Lung (tissue), 12 donors: Measurements from ENCODE around the gene SRGN. TPM values are rescaled to one million over a fixed set of nuclear protein-coding genes. Genes with fewer than 3 reads are reported as not detected.

Source experiments
- ATAC-seq: fragments of 200-7000 bp; cut with Tn5 transposase; one replicate; pipeline ENCODE4 v1.9.1; 2020; ENCODE audit warnings: moderate number of reproducible peaks; ENCODE audit not compliant: insufficient read depth, low FRiP score
- DNase-seq, 3 donors: peaks; one replicate each; pipeline ENCODE4 v3.0.0-alpha.2; 2013 to 2017
- H3K27ac ChIP-seq, 2 donors: one replicate each; pipeline ENCODE4 v1.5.1; 2013; ENCODE audit warnings: mild to moderate bottlenecking in 2 of 2, moderate library complexity in 2 of 2, control low read depth in 1 of 2, inconsistent platforms in 1 of 2, low read depth in 1 of 2, low read length in 1 of 2
- H3K27me3 ChIP-seq, 3 donors: one replicate each; pipeline ENCODE4 v1.5.1; 2013; ENCODE audit warnings: low read length in 2 of 3; ENCODE audit not compliant: control insufficient read depth in 3 of 3, insufficient read depth in 3 of 3
- H3K36me3 ChIP-seq, 4 donors: one replicate each; pipeline ENCODE4 v1.5.1; 2013; ENCODE audit warnings: low read length in 4 of 4, mild to moderate bottlenecking in 1 of 4, moderate library complexity in 1 of 4; ENCODE audit not compliant: control insufficient read depth in 4 of 4, insufficient read depth in 4 of 4
- H3K4me1 ChIP-seq, 5 donors: one replicate each; pipeline ENCODE4 v1.5.1; 2013; ENCODE audit warnings: low read length in 5 of 5, mild to moderate bottlenecking in 2 of 5, moderate library complexity in 1 of 5; ENCODE audit not compliant: control insufficient read depth in 5 of 5, insufficient read depth in 5 of 5
- H3K4me3 ChIP-seq: one replicate; pipeline ENCODE4 v1.5.1; 2013; ENCODE audit warnings: mild to moderate bottlenecking, control low read depth, moderate library complexity
- H3K9ac ChIP-seq, 2 donors: one replicate each; pipeline ENCODE4 v1.5.1; 2013; ENCODE audit warnings: low read length in 2 of 2, control low read depth in 1 of 2; ENCODE audit not compliant: insufficient read depth in 1 of 2
- H3K9me3 ChIP-seq, 4 donors: one replicate each; pipeline ENCODE4 v1.5.1; 2013; ENCODE audit warnings: low read length in 3 of 4, mild to moderate bottlenecking in 1 of 4, moderate library complexity in 1 of 4; ENCODE audit not compliant: control insufficient read depth in 4 of 4, insufficient read depth in 3 of 4
- CTCF ChIP-seq: IDR thresholded peaks from 2 replicates; pipeline ENCODE4 v1.5.1; 2012; ENCODE audit warnings: mild to moderate bottlenecking; ENCODE audit errors: control extremely low read depth, extremely low read depth
- WGBS, 2 donors: extraction: QIAGEN DNeasy Blood & Tissue Kit; methylation state at CpG; one replicate each; pipeline ENCODE4 v1.1.7; 2013; 5-methylcytosine and 5-hydroxymethylcytosine counted together
- polyA plus RNA-seq, 2 donors: library from polyadenylated mRNA; stranded (reverse); fragments of 200-250 nt; gene quantifications; one replicate each; pipeline ENCODE4 v1.2.1, GENCODE V29; 2013
- total RNA-seq, 2 donors: library from RNA; depleted of rRNA in 1 of 2; stranded (reverse); fragments of >200 nt in 1 of 2; gene quantifications; one replicate each; pipeline ENCODE4 v1.2.1, GENCODE V29; 2014 to 2021
- donor health status: control.
- donor health status: control.
- donor health status: Bipolar disorder and iron deficiency.
- donor health status: healthy.
- donor health status: DM: yes; HTN: yes; CAD: no.

Gene SRGN
- total and polyA plus RNA-seq, 4 donors, result 58.1 to 1,336 (median 240) TPM

- H3K9me3 ChIP-seq, result no peaks in the 10 kb centered on the region
- no peak for ATAC-seq
- no peak overlapping the region for H3K4me3 ChIP-seq
- no peak for TF ChIP-seq CTCF
- no peaks in the 10 kb centered on the region for H3K27me3 ChIP-seq
- no peak for DNase-seq
- H3K4me1 ChIP-seq, result peaks cover 0 to 13% (median 4%) of the 10 kb centered on the region in 5 donors
- H3K36me3 ChIP-seq, result no peaks in the 10 kb centered on the region
- 39 to 59% methylated on average over 8 of the region's 8 CpGs for WGBS, 2 donors
- peak overlapping the region; percentile 40 to 48 for H3K27ac ChIP-seq
- H3K9ac ChIP-seq, result no peak overlapping the region
Observed at GRCh38 chr10:69065406-69066361, 22.2 kb upstream of the SRGN start.

GRCh38 chr10:69067189-69067588, 20.7 kb upstream of the SRGN start:
- H3K9me3 ChIP-seq, result no peaks in the 10 kb centered on the region
- H3K27me3 ChIP-seq, result no peaks in the 10 kb centered on the region
- ATAC-seq (no peak), DNase-seq (no peak)
- H3K36me3 ChIP-seq, result no peaks in the 10 kb centered on the region
- H3K4me1 ChIP-seq, result peaks cover 0 to 11% (median 0%) of the 10 kb centered on the region in 5 donors
- TF ChIP-seq CTCF, result no peak
- no peak overlapping the region for H3K4me3 ChIP-seq
- no peak overlapping the region for H3K9ac ChIP-seq
- H3K27ac ChIP-seq, result no peak overlapping the region
- WGBS, 2 donors, result 83 to 87% methylated on average over 3 of the region's 3 CpGs

- DNase-seq, result no peak
Observed at GRCh38 chr10:69068549-69068948, 19.4 kb upstream of the SRGN start.

More at GRCh38 chr10:69068549-69068948, 19.4 kb upstream of the SRGN start:
- Histone ChIP-seq H3K27me3 (no peaks in the 10 kb centered on the region), H3K4me1 (peaks cover 0 to 5% (median 0%) of the 10 kb centered on the region in 5 donors), H3K4me3 (no peak overlapping the region), H3K27ac (no peak overlapping the region), H3K9me3 (no peaks in the 10 kb centered on the region), H3K36me3 (no peaks in the 10 kb centered on the region), H3K9ac (no peak overlapping the region)
- no peak for ATAC-seq
- no peak for TF ChIP-seq CTCF
- 30 to 69% methylated on average over 5 of the region's 5 CpGs for WGBS, 2 donors
